HFFc6 (cell line): ENCODE measurements around the gene HHIPL1. TPM values are rescaled to one million over a fixed set of nuclear protein-coding genes. Genes with fewer than 3 reads are reported as not detected.

Experiments used
- DNase-seq: peaks from one replicate; pipeline ENCODE4 v3.0.0-alpha.2; 2018
- H3K27ac Mint-ChIP-seq: 2 replicates; pipeline ENCODE4 v1.8.0; 2020; ENCODE audit warnings: mild to moderate bottlenecking, mixed read lengths
- H3K27me3 Mint-ChIP-seq: 2 replicates; pipeline ENCODE4 v1.8.0; 2021; ENCODE audit warnings: mild to moderate bottlenecking, moderate library complexity, mixed read lengths; ENCODE audit not compliant: insufficient read depth
- H3K36me3 Mint-ChIP-seq: 2 replicates; pipeline ENCODE4 v1.8.0; 2021; ENCODE audit warnings: low read depth, mixed read lengths
- H3K4me1 Mint-ChIP-seq: 2 replicates; pipeline ENCODE4 v1.8.0; 2020; ENCODE audit warnings: low read depth, mixed read lengths
- H3K4me3 Mint-ChIP-seq: 2 replicates; pipeline ENCODE4 v1.8.0; 2020; ENCODE audit warnings: mild to moderate bottlenecking, moderate library complexity, mixed read lengths
- H3K9me3 Mint-ChIP-seq: 2 replicates; pipeline ENCODE4 v1.8.0; 2020; ENCODE audit warnings: mild to moderate bottlenecking, mixed read lengths
- total RNA-seq, 6 experiments: library from RNA; stranded (reverse); fragmentation: NEBNext Ultra II Directional; extraction: Animal tissue kit (Norgen Biotek cat#: 25700); gene quantifications; 2 replicates in 1 of 6; 3 replicates in 5 of 6; pipeline ENCODE4 v1.2.3, GENCODE V29; 2021
- TF ChIP-seq, protein P1 (sequence below): fragments of 200-600 bp; sonication (generic); IDR thresholded peaks from 2 replicates; pipeline ENCODE4 v1.5.0; 2021; ENCODE audit warnings: antibody characterized with exemption, mild to moderate bottlenecking

Gene HHIPL1
- total RNA-seq, 6 experiments from 2014 or later: 0.99 to 2.8 (median 1.3) TPM

DNA sequence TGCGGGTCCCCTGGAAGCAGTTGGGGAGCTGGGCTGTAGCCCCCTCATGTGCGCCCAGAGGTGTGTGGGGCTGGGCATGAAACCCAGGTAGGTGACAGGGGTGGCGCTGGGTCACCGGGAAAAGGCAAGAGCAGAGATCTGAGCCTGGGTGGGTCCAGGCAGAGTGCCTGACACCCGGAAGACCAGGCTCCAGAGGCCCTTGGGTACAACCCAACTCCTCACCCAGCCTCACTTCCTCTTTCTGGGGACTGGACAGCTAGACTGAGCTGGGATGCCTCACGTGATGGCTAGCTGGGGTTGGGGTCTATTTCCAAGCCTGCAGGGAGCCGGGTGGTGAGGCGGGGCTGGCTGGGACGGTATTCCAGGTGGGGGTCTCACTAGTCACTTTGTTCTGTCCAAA is 22.9 kb downstream of the HHIPL1 start:
- no peak overlapping the region for H3K27ac Mint-ChIP-seq

DNA sequence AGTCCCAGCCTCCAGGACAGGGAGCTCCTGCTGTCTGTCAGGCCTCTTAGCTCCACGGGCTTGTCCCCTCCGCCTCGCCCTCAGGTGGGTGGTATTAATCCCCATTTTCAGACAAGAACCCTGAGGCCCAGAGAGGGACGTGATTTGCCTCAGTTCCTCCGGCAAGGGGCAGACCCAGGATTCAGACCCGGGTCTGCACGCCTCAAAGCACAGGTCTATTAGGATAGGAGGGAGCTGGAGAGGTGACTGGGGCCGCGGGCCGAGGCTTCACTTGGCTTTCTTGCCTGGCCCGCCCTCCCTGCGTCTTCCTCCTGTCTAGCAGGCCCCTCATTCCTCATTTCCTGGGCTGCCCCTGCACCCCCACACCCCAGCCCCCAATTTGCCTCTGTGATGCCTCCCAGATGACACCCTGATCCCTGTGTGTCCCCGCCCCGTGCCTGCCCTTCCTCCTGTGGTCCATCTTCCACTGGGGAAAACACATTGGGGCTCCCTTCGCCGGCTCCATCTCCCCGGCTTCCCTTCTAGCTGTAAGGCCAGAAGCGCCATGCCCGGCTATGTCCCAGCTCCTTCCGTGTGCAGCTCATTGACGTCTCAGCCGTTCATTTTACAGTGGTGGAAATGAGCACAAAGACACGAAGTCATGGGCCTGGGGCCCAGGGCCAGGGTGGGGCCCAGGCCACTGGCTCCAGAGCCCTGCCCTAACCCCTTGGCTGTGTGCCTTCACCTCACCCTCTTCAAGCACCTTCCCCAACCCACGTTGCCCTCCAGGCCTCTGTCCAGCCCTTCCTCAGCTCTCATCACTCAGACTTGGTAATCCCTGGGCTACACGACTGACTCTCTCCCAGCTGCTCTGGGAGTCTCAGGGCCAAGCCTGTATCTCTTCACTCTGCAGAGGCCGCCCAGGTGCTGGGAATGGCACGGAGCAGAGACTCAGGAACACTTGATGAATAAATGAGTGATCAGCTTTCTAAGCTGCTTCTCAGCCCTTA is 23.7 kb downstream of the HHIPL1 start:
- Mint-ChIP-seq H3K4me1 (peaks cover 28% of the 10 kb centered on the region), H3K36me3 (no peaks in the 10 kb centered on the region), H3K9me3 (no peaks in the 10 kb centered on the region), H3K4me3 (no peak overlapping the region), H3K27ac (no peak overlapping the region; the same call in 1 of the 2 replicates), H3K27me3 (peaks cover 6% of the 10 kb centered on the region)
- TF ChIP-seq, protein P1, sequence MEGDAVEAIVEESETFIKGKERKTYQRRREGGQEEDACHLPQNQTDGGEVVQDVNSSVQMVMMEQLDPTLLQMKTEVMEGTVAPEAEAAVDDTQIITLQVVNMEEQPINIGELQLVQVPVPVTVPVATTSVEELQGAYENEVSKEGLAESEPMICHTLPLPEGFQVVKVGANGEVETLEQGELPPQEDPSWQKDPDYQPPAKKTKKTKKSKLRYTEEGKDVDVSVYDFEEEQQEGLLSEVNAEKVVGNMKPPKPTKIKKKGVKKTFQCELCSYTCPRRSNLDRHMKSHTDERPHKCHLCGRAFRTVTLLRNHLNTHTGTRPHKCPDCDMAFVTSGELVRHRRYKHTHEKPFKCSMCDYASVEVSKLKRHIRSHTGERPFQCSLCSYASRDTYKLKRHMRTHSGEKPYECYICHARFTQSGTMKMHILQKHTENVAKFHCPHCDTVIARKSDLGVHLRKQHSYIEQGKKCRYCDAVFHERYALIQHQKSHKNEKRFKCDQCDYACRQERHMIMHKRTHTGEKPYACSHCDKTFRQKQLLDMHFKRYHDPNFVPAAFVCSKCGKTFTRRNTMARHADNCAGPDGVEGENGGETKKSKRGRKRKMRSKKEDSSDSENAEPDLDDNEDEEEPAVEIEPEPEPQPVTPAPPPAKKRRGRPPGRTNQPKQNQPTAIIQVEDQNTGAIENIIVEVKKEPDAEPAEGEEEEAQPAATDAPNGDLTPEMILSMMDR: no peak
- no peak for DNase-seq

More for the DNA sequence above, 22.9 kb downstream of the HHIPL1 start:
- Mint-ChIP-seq H3K4me3 (no peak overlapping the region), H3K4me1 (peaks cover 27% of the 10 kb centered on the region), H3K9me3 (no peaks in the 10 kb centered on the region), H3K36me3 (no peaks in the 10 kb centered on the region), H3K27me3 (peaks cover 6% of the 10 kb centered on the region)
- DNase-seq: no peak
- TF ChIP-seq, protein P1: no peak

DNA sequence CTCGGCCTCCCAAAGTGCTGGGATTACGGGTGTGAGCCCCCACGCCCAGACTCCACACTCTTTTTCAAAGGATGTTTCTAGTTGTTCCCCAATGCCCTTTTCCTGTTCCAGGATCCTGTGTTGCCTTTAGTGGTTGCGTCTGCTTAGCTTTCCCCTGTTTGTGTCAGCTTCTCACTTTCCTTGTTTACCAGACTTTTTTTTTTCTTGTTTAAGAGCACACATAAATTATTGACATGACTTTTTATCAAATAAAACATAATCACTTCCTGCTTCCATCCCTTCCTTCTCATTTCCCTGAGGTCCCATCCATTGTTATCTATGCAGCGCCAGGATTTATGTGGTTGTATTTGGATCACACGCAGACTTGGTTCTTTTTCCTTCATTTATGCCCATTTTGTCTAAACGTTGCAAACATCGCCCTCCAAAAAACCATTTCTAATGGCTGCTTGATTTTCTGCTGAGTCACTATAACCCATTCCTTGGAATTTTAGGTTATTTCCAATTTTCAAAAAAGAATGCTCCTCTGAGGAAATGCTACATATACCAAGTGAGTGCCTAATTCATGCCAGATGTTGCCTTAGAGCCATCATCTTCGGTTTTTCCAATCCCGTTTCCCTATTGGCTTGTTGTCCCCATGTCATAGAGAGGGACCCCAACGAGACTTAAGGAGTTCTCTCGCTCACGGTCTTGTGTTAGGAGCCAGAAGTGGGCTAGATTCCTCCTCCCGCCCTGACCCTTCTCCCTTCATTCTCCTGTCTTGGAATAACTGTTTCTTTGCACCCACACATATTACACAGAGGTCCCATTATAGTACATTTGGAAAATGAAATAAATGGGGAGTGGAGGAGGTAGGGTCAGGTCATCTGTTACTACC is 25.7 kb downstream of the HHIPL1 start:
- no peak for DNase-seq
- TF ChIP-seq, protein P1: no peak
- H3K27me3 Mint-ChIP-seq: peaks cover 6% of the 10 kb centered on the region
- peak overlapping the region; percentile 84 for H3K27ac Mint-ChIP-seq
- H3K9me3 Mint-ChIP-seq: no peaks in the 10 kb centered on the region
- H3K36me3 Mint-ChIP-seq: no peaks in the 10 kb centered on the region
- peaks cover 28% of the 10 kb centered on the region for H3K4me1 Mint-ChIP-seq
- H3K4me3 Mint-ChIP-seq: peak overlapping the region; percentile 38; the same call in 1 of the 2 replicates

DNA sequence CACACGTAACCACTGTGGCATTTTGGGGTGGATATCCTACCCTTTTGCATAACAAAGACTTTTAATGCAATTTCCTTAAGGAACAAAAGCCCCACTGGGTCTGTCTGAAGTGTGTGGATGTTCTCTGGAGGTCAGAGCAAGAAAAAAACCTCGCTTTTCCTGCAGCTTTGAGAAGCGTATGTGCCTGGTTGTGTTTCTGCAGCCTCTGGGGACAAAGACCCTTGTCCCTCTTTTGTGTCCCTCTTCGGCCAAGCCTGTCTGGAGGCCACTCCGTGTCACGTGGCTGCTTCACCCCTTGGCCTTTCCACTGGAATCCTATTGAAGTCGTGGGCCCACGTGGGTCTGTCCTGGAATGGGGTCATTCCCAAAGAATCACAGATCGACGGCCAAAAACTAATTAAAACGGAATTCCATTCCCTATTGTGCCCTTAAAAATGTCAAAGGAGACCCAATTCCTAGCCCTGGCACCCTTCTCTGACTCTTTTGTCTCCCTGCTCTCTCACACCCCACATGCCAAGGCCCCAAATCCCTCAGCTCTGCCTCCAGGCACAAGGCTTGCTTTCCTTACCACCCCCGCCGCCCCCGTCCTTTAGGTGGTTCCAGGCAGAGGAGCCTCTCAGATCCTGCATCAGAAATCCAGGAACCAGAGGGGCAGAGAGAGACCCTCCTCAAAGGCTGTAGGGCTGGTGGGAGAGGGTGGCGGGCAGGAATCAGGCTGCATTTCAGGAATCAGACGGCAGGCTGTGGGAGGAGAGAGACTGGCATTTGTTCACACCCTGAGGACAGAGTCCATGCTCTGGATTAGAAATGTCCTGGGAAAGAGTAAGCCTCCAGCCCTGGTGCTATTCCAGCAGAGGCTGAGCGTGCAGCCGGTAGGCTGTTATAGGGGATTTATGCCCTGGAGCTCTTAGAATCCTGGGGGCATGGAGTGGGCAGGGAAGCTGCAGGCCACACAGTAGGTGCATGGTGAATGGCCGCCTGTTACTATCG is 26.6 kb downstream of the HHIPL1 start:
- no peak for DNase-seq
- H3K36me3 Mint-ChIP-seq: no peaks in the 10 kb centered on the region
- H3K9me3 Mint-ChIP-seq: no peaks in the 10 kb centered on the region
- peaks cover 31% of the 10 kb centered on the region for H3K4me1 Mint-ChIP-seq
- H3K4me3 Mint-ChIP-seq: peak overlapping the region; percentile 38; the same call in 1 of the 2 replicates
- H3K27me3 Mint-ChIP-seq: peaks cover 3% of the 10 kb centered on the region
- peak overlapping the region; percentile 84 for H3K27ac Mint-ChIP-seq
- TF ChIP-seq, protein P1: no peak
